Vagina (tissue), 2 donors: ENCODE data around the gene GALM. TPM values are rescaled to one million over a fixed set of nuclear protein-coding genes. Genes with fewer than 3 reads are reported as not detected.

ENCODE experiments used
- DNase-seq, 2 donors: peaks; one replicate each; pipeline ENCODE4 v3.0.0-alpha.2; 2017; ENCODE audit errors: extremely low spot score in 2 of 2
- H3K27ac ChIP-seq: fragments of 200-600 bp; sonication (generic); one replicate; pipeline ENCODE4 v1.5.1; 2019
- H3K27me3 ChIP-seq: fragments of 200-600 bp; sonication (generic); one replicate; pipeline ENCODE4 v1.5.1; 2019
- H3K36me3 ChIP-seq, 2 donors: fragments of 200-600 bp; sonication (generic); one replicate each; pipeline ENCODE4 v1.5.1; 2017 to 2019
- H3K4me1 ChIP-seq: fragments of 200-600 bp; sonication (generic); one replicate; pipeline ENCODE4 v1.5.1; 2019
- H3K4me3 ChIP-seq, 2 donors: fragments of 200-600 bp; sonication (generic); 1 replicate in 1 of 2; 2 replicates in 1 of 2; pipeline ENCODE4 v1.5.1; 2016 to 2019
- H3K9me3 ChIP-seq: fragments of 200-600 bp; sonication (generic); one replicate; pipeline ENCODE4 v1.5.1; 2019
- CTCF ChIP-seq, 3 experiments: fragments of 450-650 bp in 2 of 3; fragments of 200-600 bp in 1 of 3; sonication (generic) in 1 of 3; IDR thresholded peaks; one replicate each; pipeline ENCODE4 v1.5.1; 2017 to 2019; ENCODE audit warnings: antibody characterized with exemption in 3 of 3, mild to moderate bottlenecking in 2 of 3, moderate library complexity in 2 of 3
- POLR2A ChIP-seq, 2 donors: fragments of 450-650 bp; IDR thresholded peaks; one replicate each; pipeline ENCODE4 v1.6.1; 2017; ENCODE audit warnings: antibody characterized with exemption in 2 of 2, mild to moderate bottlenecking in 2 of 2, moderate library complexity in 2 of 2
- POLR2AphosphoS5 ChIP-seq, 2 donors: sonication (generic); formaldehyde crosslinking; IDR thresholded peaks; one replicate each; pipeline ENCODE4 v1.9.0; 2017; ENCODE audit warnings: antibody characterized with exemption in 2 of 2, mild to moderate bottlenecking in 2 of 2, low read depth in 1 of 2; ENCODE audit not compliant: insufficient read depth in 1 of 2
- intact Hi-C: fragments of 100-400 bp; cut with DNase I; formaldehyde crosslinking; loops from one replicate; pipeline ENCODE4 v1.15.1; 2023
- total RNA-seq: library from RNA; depleted of rRNA; stranded (reverse); fragments of >200 nt; gene quantifications from one replicate; pipeline ENCODE4 v1.2.3, GENCODE V29; 2016

Gene GALM
- total RNA-seq, 1 donor from 2014 or later: 16.9 TPM

GRCh38 chr2:38621018-38621417 is 44.9 kb upstream of the GALM start:
- H3K9me3 ChIP-seq: no peaks in the 10 kb centered on the region
- H3K27me3 ChIP-seq: no peaks in the 10 kb centered on the region
- H3K4me3 ChIP-seq: no peak overlapping the region
- no peaks in the 10 kb centered on the region for H3K36me3 ChIP-seq
- no peak for DNase-seq
- no peak overlapping the region for H3K27ac ChIP-seq
- TF ChIP-seq POLR2A (IDR thresholded peaks at IDR 0.05): no peak
- TF ChIP-seq CTCF (IDR thresholded peaks at IDR 0.05): no peak
- TF ChIP-seq POLR2AphosphoS5 (IDR thresholded peaks at IDR 0.05; ENCODE audit: insufficient read depth in 1 of 2, low read depth in 1 of 2): no peak
- intact Hi-C loops: no loop called here
- H3K4me1 ChIP-seq: peaks cover 13% of the 10 kb centered on the region

GRCh38 chr2:38622210-38622609 is 43.7 kb upstream of the GALM start:
- no peaks in the 10 kb centered on the region for H3K9me3 ChIP-seq
- H3K4me3 ChIP-seq: no peak overlapping the region
- intact Hi-C loops: no loop called here
- peaks cover 13% of the 10 kb centered on the region for H3K4me1 ChIP-seq
- no peak for TF ChIP-seq POLR2A (IDR thresholded peaks at IDR 0.05)
- no peak for TF ChIP-seq POLR2AphosphoS5 (IDR thresholded peaks at IDR 0.05; ENCODE audit: insufficient read depth in 1 of 2, low read depth in 1 of 2)
- TF ChIP-seq CTCF (IDR thresholded peaks at IDR 0.05): no peak
- H3K27me3 ChIP-seq: no peaks in the 10 kb centered on the region
- no peaks in the 10 kb centered on the region for H3K36me3 ChIP-seq
- no peak for DNase-seq
- no peak overlapping the region for H3K27ac ChIP-seq

GRCh38 chr2:38626326-38627035 is 39.4 kb upstream of the GALM start:
- no peak overlapping the region for H3K27ac ChIP-seq
- no peak overlapping the region for H3K4me3 ChIP-seq
- no peak for DNase-seq
- no peaks in the 10 kb centered on the region for H3K36me3 ChIP-seq
- no peak for TF ChIP-seq POLR2AphosphoS5 (IDR thresholded peaks at IDR 0.05; ENCODE audit: insufficient read depth in 1 of 2, low read depth in 1 of 2)
- H3K4me1 ChIP-seq: no peaks in the 10 kb centered on the region
- intact Hi-C loops: no loop called here
- H3K9me3 ChIP-seq: no peaks in the 10 kb centered on the region
- no peaks in the 10 kb centered on the region for H3K27me3 ChIP-seq

- TF ChIP-seq POLR2AphosphoS5 (IDR thresholded peaks at IDR 0.05; ENCODE audit: insufficient read depth in 1 of 2, low read depth in 1 of 2): no peak
- TF ChIP-seq CTCF (IDR thresholded peaks at IDR 0.05): no peak
- TF ChIP-seq POLR2A (IDR thresholded peaks at IDR 0.05): no peak
- Histone ChIP-seq H3K27me3 (no peaks in the 10 kb centered on the region), H3K4me1 (no peaks in the 10 kb centered on the region), H3K27ac (no peak overlapping the region), H3K9me3 (no peaks in the 10 kb centered on the region), H3K4me3 (no peak overlapping the region), H3K36me3 (no peaks in the 10 kb centered on the region)
- DNase-seq: no peak
- intact Hi-C loops: no loop called here
Measured at GRCh38 chr2:38627391-38627790, 38.5 kb upstream of the GALM start.

DNA sequence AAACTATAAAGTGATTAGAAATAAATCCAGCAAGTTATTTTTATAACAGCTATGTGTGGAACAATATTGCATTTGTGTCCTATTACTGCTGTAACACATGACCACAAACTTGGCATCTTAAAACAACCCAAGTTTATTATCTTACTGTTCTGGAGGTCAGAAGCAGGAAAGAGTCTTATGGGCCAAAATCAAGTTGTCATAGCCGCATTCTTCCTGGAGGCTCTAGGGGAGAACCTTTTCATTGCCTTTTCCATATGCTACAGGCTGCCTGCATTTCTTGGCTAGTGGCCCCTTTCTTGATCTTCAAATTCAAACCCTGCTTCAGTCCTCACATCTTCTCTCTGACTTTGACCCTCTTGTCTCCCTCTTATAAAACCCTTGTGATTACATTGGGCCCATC is 36.2 kb upstream of the GALM start:
- Histone ChIP-seq H3K4me3 (no peak overlapping the region), H3K9me3 (no peaks in the 10 kb centered on the region), H3K27ac (no peak overlapping the region), H3K4me1 (no peaks in the 10 kb centered on the region), H3K36me3 (no peaks in the 10 kb centered on the region), H3K27me3 (no peaks in the 10 kb centered on the region)
- intact Hi-C loops: no loop called here
- no peak for DNase-seq
- TF ChIP-seq POLR2AphosphoS5 (IDR thresholded peaks at IDR 0.05; ENCODE audit: insufficient read depth in 1 of 2, low read depth in 1 of 2) (no peak), POLR2A (IDR thresholded peaks at IDR 0.05) (no peak), CTCF (IDR thresholded peaks at IDR 0.05) (no peak)
